ENCODE measurements around the gene TSHZ2. TPM values are rescaled to one million over a fixed set of nuclear protein-coding genes. Genes with fewer than 3 reads are reported as not detected.

TSHZ2 gene
- total and polyA plus RNA-seq, 9 of the 15 experiments (the other 6 are each of a cell fraction or from before 2014, with no cell fraction given): 0.03 to 0.20 (median 0.05) TPM; not detected in 4

DNA sequence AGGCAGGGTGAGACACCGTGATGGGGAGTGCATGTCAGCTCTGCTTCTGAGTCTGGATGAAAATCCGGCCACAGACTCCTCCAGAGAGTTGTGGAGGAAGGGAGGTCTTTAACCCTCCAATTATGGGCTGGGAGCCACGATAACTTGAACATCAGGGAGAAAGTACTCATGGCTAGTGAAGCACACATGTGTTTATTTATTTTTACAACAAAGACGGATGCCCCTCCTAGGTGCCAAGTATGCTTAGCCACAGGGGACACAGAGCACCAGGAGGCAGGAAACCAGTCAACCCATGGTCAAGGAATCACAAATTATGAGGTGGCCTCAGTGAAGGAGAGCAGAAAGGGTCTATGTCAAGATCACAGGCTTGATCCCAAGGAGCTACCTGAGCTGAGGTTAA, 567.4 kb downstream of the TSHZ2 start (continued):
- TF ChIP-seq, protein P1, sequence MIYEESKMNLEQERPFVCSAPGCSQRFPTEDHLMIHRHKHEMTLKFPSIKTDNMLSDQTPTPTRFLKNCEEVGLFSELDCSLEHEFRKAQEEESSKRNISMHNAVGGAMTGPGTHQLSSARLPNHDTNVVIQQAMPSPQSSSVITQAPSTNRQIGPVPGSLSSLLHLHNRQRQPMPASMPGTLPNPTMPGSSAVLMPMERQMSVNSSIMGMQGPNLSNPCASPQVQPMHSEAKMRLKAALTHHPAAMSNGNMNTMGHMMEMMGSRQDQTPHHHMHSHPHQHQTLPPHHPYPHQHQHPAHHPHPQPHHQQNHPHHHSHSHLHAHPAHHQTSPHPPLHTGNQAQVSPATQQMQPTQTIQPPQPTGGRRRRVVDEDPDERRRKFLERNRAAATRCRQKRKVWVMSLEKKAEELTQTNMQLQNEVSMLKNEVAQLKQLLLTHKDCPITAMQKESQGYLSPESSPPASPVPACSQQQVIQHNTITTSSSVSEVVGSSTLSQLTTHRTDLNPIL (CRISPR knock-in tag; IDR thresholded peaks at IDR 0.05): no peak
- TF ChIP-seq THRAP3 (IDR thresholded peaks at IDR 0.05; ENCODE audit: borderline replicate concordance) (no peak), ZNF780A (CRISPR knock-in tag; IDR thresholded peaks at IDR 0.05) (no peak), MBD2 (IDR thresholded peaks at IDR 0.05; ENCODE audit: borderline replicate concordance, low read depth) (no peak), SLC30A9 (CRISPR knock-in tag; IDR thresholded peaks at IDR 0.05) (no peak), NR4A1 (CRISPR knock-in tag; IDR thresholded peaks at IDR 0.05) (no peak), NR4A1 (tag; IDR thresholded peaks at IDR 0.05) (no peak), NR2C1 (IDR thresholded peaks at IDR 0.05) (no peak), NR2C1 (tag; IDR thresholded peaks at IDR 0.05) (no peak), STAT6 (CRISPR knock-in tag; IDR thresholded peaks at IDR 0.05) (no peak)

Small RNA genes within 50 kb of the gene (small RNA-seq; reads per million reads assigned to genes)
- gene RF00019: not detected
